Neutrophil (primary cell): Measurements from ENCODE around the gene SETD2.

Experiments
- H3K27ac ChIP-seq: fragments of 200-600 bp; sonication (generic); 2 replicates; pipeline ENCODE4 v1.5.1; 2016; ENCODE audit warnings: mild to moderate bottlenecking, moderate library complexity
- H3K27me3 ChIP-seq: fragments of 200-600 bp; sonication (generic); 2 replicates; pipeline ENCODE4 v1.6.0; 2016; ENCODE audit warnings: mild to moderate bottlenecking
- H3K36me3 ChIP-seq: fragments of 200-600 bp; sonication (generic); 2 replicates; pipeline ENCODE4 v1.5.1; 2017
- H3K4me1 ChIP-seq, 2 experiments: fragments of 200-600 bp in 1 of 2; sonication (generic) in 1 of 2; 1 replicate in 1 of 2; 2 replicates in 1 of 2; pipeline versions ENCODE4 v1.5.1 to v1.6.1; 2013 to 2016; ENCODE audit warnings: low read depth in 1 of 2, low read length in 1 of 2, mild to moderate bottlenecking in 1 of 2, moderate library complexity in 1 of 2; ENCODE audit not compliant: control insufficient read depth in 1 of 2, insufficient read depth in 1 of 2
- H3K4me3 ChIP-seq, 2 experiments: fragments of 200-600 bp in 1 of 2; sonication (generic) in 1 of 2; 1 replicate in 1 of 2; 2 replicates in 1 of 2; pipeline ENCODE4 v1.5.1; 2013 to 2016; ENCODE audit warnings: low read depth in 1 of 2, low read length in 1 of 2, mild to moderate bottlenecking in 1 of 2, moderate library complexity in 1 of 2
- H3K9me3 ChIP-seq: fragments of 200-600 bp; sonication (generic); 2 replicates; pipeline ENCODE4 v1.5.1; 2016
- CTCF ChIP-seq: fragments of 200-600 bp; sonication (generic); IDR thresholded peaks from 2 replicates; pipeline ENCODE4 v1.5.1; 2016; ENCODE audit warnings: antibody characterized with exemption

Gene SETD2

GRCh38 chr3:47009225-47010110 is 154.4 kb downstream of the SETD2 start:
- Histone ChIP-seq H3K36me3 (peaks cover 97% of the 10 kb centered on the region), H3K4me3 (no peak overlapping the region), H3K27me3 (no peaks in the 10 kb centered on the region), H3K9me3 (peaks cover 6% of the 10 kb centered on the region), H3K4me1 (peaks cover 0 to 12% of the 10 kb centered on the region in 2 experiments), H3K27ac (peak overlapping the region; percentile 59)
- TF ChIP-seq CTCF: no peak

GRCh38 chr3:47008851-47009224 is 155.1 kb downstream of the SETD2 start:
- peaks cover 0 to 12% of the 10 kb centered on the region in 2 experiments for H3K4me1 ChIP-seq
- no peak for TF ChIP-seq CTCF
- H3K36me3 ChIP-seq: peaks cover 97% of the 10 kb centered on the region
- peaks cover 6% of the 10 kb centered on the region for H3K9me3 ChIP-seq
- H3K4me3 ChIP-seq: no peak overlapping the region
- H3K27ac ChIP-seq: peak overlapping the region; percentile 59
- H3K27me3 ChIP-seq: no peaks in the 10 kb centered on the region

- H3K27me3 ChIP-seq: no peaks in the 10 kb centered on the region
- H3K27ac ChIP-seq: peak overlapping the region; percentile 59
- H3K4me3 ChIP-seq: no peak overlapping the region
- H3K4me1 ChIP-seq: peaks cover 0 to 12% of the 10 kb centered on the region in 2 experiments
- peaks cover 97% of the 10 kb centered on the region for H3K36me3 ChIP-seq
- TF ChIP-seq CTCF: no peak
- peaks cover 6% of the 10 kb centered on the region for H3K9me3 ChIP-seq
These were observed 155.6 kb downstream of the SETD2 start for GRCh38 chr3:47008234-47008796.

- no peak for TF ChIP-seq CTCF
- peaks cover 6% of the 10 kb centered on the region for H3K9me3 ChIP-seq
- H3K27ac ChIP-seq: peak overlapping the region; percentile 20
- H3K36me3 ChIP-seq: peaks cover 97% of the 10 kb centered on the region
- no peaks in the 10 kb centered on the region for H3K27me3 ChIP-seq
- H3K4me3 ChIP-seq: no peak overlapping the region
- peaks cover 0 to 12% of the 10 kb centered on the region in 2 experiments for H3K4me1 ChIP-seq
These were observed 156.3 kb downstream of the SETD2 start for GRCh38 chr3:47007482-47008233.

- no peaks in the 10 kb centered on the region for H3K27me3 ChIP-seq
- no peak for TF ChIP-seq CTCF
- peaks cover 6% of the 10 kb centered on the region for H3K9me3 ChIP-seq
- no peak overlapping the region for H3K4me3 ChIP-seq
- peaks cover 0 to 12% of the 10 kb centered on the region in 2 experiments for H3K4me1 ChIP-seq
- H3K36me3 ChIP-seq: peaks cover 97% of the 10 kb centered on the region
- peak overlapping the region; percentile 20 for H3K27ac ChIP-seq
These were observed 156.9 kb downstream of the SETD2 start for GRCh38 chr3:47007001-47007400.
